ENCODE data around the gene ZNF611. TPM values are rescaled to one million over a fixed set of nuclear protein-coding genes. Genes with fewer than 3 reads are reported as not detected.

Gene ZNF611
- total RNA-seq, 1 experiment from 2014 or later = 14.1 TPM

DNA sequence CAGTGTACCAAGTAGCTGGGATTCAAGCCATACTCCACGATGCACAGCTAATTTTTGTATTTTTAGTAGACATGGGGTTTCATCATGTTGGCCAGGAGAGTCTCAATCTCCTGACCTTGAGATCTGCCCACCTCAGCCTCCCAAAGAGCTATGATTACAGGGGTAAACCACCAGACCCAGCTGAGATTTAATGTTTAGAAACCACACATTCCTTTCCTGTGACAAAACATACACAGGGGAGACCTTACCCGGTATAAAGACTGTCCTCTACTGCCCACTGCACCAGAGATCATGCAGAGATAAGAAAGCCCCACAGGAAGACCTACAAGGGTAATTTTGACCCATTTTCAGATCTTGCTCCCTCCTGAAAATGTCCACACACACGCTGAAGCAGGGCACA lies 73.9 kb downstream of the ZNF611 start:
- peaks cover 52% of the 10 kb centered on the region for H3K36me3 ChIP-seq
- no peak overlapping the region for H3K27ac ChIP-seq
- 0 out of 2 replicates have a peak, but pooled peaks cover 3% of the 10 kb centered on the region for H3K9me3 ChIP-seq (replicated peaks)
- H3K4me1 ChIP-seq (replicated peaks) = peaks cover 11% of the 10 kb centered on the region
- H3K4me3 ChIP-seq = no peak overlapping the region
- H3K27me3 ChIP-seq (replicated peaks) = no peaks in the 10 kb centered on the region
- peak in 1 of 2 experiments; percentile 41 for DNase-seq (ENCODE audit: low read depth in 1 of 2, low spot score in 2 of 2)

DNA sequence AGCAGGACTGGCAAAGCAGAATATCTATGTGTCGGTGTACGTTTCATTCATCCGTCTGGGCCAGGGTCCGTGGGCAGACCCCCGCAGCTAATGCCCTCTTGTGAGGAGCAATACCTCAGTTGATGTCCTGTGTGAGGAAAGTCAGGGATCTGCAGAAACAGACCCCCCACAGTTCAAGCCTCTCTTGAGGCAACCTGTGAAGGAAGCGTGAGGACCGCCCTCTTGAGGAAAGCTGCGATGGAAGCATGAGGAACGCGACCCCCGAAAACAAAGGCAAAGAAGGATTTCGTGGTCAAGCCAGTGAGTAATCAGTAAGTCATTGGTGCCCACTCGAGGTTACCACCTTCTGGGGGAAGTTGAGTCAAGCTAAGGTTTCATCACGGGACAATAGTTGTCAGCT lies 75.8 kb downstream of the ZNF611 start:
- Histone ChIP-seq H3K27ac (no peak overlapping the region), H3K9me3 (replicated peaks) (0 out of 2 replicates have a peak, but pooled peaks cover 3% of the 10 kb centered on the region), H3K27me3 (replicated peaks) (no peaks in the 10 kb centered on the region), H3K4me1 (replicated peaks) (peaks cover 11% of the 10 kb centered on the region), H3K36me3 (peaks cover 64% of the 10 kb centered on the region), H3K4me3 (no peak overlapping the region)
- no peak for DNase-seq (ENCODE audit: low read depth in 1 of 2, low spot score in 2 of 2)

DNA sequence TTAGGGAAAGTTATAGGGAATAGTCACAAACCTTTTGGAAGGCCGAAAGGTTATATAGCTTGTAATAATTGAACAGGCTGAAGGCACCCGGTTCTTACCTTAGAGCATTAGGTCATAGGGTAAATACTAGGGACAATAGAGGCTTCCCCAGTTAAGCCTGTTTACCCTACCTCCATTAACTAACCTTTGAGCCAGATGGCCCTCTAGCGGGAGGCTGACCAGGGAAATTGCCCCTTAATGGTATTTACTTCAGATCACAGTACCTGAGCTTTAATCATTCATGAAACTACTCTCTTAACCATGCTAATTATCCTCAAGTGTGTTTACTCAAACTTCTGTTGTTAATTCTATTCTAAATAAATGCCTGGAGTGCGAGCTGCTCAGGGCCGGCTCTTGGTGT lies 76.2 kb downstream of the ZNF611 start:
- peaks cover 68% of the 10 kb centered on the region for H3K36me3 ChIP-seq
- no peak for DNase-seq (ENCODE audit: low read depth in 1 of 2, low spot score in 2 of 2)
- H3K4me3 ChIP-seq = no peak overlapping the region
- no peak overlapping the region for H3K27ac ChIP-seq
- H3K27me3 ChIP-seq (replicated peaks) = no peaks in the 10 kb centered on the region
- H3K9me3 ChIP-seq (replicated peaks) = 0 out of 2 replicates have a peak, but pooled peaks cover 3% of the 10 kb centered on the region
- peaks cover 11% of the 10 kb centered on the region for H3K4me1 ChIP-seq (replicated peaks)

DNA sequence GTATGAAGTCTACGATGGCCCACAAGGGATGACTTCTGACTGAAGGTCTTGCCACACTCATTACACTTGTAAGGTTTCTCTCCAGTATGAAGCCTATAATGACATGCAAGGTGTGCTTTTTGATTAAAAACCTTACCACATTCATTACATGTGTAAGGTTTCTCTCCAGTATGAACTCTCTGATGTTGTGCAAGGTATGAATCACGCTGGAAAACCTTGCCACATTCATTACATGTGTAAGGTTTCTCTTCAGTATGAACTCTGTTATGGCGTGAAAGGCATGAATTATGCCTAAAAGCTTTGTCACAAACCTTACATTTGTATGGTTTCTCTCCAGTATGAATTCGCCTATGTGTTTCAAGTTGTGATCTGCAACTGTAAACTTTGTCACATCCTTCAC lies 81.7 kb downstream of the ZNF611 start:
- H3K27ac ChIP-seq = no peak overlapping the region
- H3K9me3 ChIP-seq (replicated peaks) = no peaks in the 10 kb centered on the region; the same call in 1 of the 2 replicates
- peaks cover 78% of the 10 kb centered on the region for H3K36me3 ChIP-seq
- H3K4me1 ChIP-seq (replicated peaks) = peaks cover 10% of the 10 kb centered on the region
- DNase-seq (ENCODE audit: low read depth in 1 of 2, low spot score in 2 of 2) = no peak
- H3K27me3 ChIP-seq (replicated peaks) = no peaks in the 10 kb centered on the region
- H3K4me3 ChIP-seq = no peak overlapping the region

Other genes starting within 250 kb of the ZNF611 start
- 5.9 and 12.8 TPM in 2 replicates for gene ZNF808, start 207.4 kb downstream of the ZNF611 start, total RNA-seq (2014; rRNA removed; shearing (Covaris generic))
- gene ZNF701, start 164.8 kb downstream of the ZNF611 start, total RNA-seq (2014; rRNA removed; shearing (Covaris generic)) = 4.4 and 8.7 TPM in 2 replicates
- 22.4 and 37.7 TPM in 2 replicates for gene ZNF83, start 96.7 kb downstream of the ZNF611 start, total RNA-seq (2014; rRNA removed; shearing (Covaris generic))
- gene ZNF600, start 51.7 kb upstream of the ZNF611 start, total RNA-seq (2014; rRNA removed; shearing (Covaris generic)) = 2.1 and 2.9 TPM in 2 replicates
- 12.9 and 29.1 TPM in 2 replicates for gene ZNF28, start 86.6 kb upstream of the ZNF611 start, total RNA-seq (2014; rRNA removed; shearing (Covaris generic))
- 25.5 and 37.5 TPM in 2 replicates for gene ZNF468, start 122.6 kb upstream of the ZNF611 start, total RNA-seq (2014; rRNA removed; shearing (Covaris generic))
- 12.3 and 13.3 TPM in 2 replicates for gene ZNF320, start 162.6 kb upstream of the ZNF611 start, total RNA-seq (2014; rRNA removed; shearing (Covaris generic))
- gene ZNF888, start 188.4 kb upstream of the ZNF611 start, total RNA-seq (2014; rRNA removed; shearing (Covaris generic)) = 2.4 and 6.9 TPM in 2 replicates
- 9.5 and 16.3 TPM in 2 replicates for gene ZNF816, start 227.8 kb upstream of the ZNF611 start, total RNA-seq (2014; rRNA removed; shearing (Covaris generic))

Measured in SJSA1 (cell line).